AG20443 (cell line): Measurements from ENCODE around the gene RWDD3.

ENCODE experiments used
- DNase-seq: peaks from one replicate; pipeline ENCODE4 v3.0.0; 2012; ENCODE audit warnings: low spot score, mixed read lengths

RWDD3 gene

DNA sequence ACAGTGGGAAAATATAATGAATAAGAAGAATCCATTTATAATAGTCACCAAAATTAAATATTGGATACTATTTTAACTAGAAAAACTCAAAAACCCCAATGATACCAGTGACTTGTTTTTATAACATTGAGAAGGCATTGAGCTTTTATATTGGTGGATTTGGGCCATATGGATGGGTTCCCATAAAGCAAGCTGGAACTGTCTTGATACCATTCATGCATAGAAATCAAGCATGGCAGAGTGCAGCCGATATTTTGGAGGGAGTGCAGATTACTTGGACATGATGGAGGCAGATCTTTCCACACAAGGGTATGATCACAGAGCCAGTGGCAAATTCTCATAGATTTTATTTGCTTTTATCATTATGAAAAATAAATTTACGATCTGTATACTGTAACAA is 3.8 kb upstream of the RWDD3 start:
- DNase-seq, result no peak

DNA sequence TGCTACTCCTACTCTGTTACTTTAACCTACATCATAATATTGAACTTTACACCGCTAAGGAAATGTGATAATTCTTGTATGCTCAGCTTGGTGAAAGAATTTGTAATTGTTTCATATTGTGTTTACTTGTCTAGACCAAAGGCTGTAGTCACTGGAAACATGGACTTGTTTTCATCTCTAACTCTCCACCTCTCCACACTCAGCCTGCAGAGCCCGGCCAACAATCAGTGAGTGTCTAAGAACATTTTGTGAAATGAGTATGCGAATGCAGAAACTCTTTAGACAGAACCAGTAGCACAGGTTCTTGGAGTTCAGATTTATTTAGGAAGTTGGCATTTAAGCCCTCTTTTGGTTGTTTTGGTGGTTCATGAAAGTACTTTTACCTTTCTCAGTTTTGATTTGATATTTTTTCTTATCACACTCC is 3.2 kb upstream of the RWDD3 start:
- no peak for DNase-seq

DNA sequence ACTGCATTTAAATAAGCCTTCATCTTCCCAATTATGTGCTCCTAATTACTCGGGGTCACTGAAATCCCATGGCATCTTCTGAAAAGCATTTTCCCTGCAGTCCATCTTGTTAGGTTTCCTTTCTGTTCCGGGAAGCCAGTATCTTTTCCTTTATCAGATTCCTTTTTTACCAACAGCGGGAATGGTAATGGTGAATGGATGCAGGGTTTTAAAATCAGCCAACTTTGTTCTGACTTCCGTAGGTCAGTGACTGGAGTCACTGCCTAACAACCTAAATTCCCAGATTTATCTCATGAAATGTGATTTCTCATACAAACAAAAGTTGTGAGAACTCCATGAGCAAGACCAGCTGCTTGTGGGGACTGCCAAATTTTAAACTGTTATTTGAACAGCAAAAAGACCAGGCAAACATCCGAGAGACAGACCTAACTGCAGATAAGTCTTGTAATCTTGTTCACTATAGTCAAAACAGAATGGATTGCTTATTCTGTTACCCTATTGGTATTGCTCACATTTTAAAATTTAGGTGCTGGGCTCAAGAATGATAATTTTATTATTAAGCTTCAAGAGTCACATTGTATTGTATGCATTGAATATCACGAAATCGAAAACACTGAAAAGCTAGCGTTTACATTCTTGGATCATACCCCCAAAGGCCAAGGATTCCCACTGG is 1.2 kb upstream of the RWDD3 start:
- peak; percentile 8 for DNase-seq

DNA sequence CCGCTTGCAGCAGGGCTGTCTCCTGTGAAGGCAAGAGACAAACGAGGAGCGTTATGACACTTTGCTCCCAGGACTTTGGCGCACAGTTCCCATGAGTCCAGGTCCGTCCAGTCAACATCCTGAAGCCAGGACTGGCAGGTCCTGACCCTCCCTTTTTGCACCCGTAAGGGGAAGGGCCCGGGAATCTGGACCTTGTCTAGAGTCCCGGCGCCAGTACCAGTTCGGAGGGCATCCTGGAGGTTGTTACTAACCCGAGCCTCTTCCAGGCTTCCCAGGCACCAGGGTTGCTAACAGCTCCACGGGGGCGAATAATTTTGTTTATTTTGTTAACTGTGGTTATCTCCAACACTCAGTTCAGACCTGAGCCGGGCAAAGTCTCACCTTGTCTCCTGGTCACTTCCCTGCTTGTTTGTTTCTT is 682 bp upstream of the RWDD3 start:
- peak; percentile 26 for DNase-seq

DNA sequence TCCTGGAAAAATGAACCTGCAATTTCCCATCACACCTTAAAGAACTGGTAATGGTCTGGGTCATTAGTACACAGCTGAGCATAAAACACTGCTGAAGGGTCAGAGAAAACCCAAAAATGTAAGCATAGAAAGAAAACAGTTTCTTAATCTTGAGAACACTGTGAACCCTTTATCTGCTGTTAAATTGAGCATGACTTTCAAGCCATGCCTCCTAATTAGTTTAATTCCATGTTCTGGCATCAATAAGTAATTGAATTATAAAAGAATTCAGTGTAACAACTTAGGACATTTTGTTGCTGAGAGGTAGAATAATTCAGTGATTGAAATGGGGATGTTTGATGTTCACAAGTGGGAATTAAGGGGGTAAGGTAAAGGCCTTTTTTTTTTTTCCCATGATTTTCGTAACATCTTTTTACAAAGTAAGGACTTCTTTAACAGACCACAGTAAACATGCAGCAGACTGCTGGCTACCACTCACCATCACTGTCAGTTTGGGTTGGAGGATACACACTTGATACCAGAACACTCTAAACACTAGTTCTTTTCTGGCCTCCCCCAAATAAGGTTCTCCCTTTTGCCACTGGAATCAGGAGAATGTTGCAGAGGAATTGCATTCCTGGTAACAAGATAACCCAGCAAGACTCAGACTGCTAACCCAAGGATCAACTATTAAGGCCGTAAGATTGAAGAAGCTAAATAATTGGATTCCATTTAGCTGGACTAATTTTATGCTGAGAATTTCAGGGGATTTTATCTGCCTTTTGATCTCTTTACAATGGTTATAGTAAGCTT is 3.0 kb downstream of the RWDD3 start:
- peak; percentile 10 for DNase-seq

DNA sequence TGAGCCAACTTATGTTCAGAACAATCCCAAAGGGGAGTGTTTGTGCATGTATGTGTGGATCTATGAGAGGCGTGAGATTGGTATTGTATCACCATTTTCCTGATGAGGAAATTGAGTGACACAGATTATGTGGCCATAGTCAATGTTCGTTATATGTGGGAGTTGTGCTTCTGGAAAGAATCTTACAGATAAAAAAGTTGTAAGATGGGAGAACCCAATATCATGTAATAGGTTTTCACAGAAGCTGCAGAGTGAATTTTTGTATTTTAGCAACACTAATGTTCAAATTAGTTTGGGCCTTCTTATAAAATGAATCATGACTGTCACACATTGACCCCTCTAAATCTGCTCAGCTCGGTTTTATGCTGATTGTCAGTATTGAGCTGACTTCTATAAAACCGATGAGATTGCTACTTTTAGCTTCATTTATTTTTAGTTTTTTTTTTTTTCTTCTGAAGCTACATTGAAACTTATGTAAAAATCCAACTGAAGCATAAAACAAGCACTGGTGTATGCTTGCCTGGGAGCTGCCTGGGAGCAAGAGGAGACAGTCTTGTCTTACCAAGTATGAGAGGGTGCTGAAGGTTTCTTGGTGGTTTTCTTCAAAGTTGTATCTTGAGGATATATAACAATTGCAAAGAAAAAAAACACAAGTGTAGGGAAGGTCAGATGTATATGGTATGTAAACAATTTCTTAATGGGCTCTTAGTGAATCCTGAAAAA is 4.1 kb downstream of the RWDD3 start:
- DNase-seq, result no peak

DNA sequence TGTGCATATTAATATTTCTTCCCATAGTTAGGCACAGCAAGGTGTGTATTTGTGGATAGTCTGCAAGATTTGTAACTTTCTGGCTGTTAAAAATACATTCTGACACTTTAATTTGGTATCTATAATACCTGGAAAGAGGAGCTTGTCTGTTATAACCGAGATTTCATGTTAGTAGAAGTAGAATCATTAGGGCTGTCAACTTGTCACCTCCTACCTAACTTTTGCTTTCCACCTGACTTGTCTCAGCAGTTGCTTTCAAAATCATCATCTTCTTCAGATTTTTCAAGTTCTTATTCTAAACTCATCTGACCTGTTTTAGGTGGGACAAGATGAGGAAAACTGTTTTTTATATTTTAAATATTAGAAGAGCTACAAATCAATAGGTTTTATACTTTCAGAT is 11.0 kb downstream of the RWDD3 start:
- DNase-seq, result no peak

DNA sequence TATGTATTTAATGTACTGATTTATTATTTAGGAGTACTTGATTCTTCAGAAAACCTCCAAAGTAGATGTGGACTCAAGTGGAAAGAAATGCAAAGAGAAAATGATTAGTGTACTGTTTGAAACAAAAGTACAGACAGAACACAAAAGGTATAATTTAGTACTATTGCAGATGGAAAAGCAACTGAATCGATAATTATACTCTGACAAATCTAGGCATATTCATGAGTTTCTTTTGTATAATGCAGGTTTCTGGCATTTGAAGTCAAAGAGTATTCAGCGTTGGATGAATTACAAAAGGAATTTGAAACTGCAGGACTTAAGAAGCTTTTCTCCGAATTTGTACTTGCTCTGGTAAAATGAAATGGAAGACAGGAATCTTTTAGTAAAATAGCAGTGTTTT is 12.5 kb downstream of the RWDD3 start:
- DNase-seq, result no peak

DNA sequence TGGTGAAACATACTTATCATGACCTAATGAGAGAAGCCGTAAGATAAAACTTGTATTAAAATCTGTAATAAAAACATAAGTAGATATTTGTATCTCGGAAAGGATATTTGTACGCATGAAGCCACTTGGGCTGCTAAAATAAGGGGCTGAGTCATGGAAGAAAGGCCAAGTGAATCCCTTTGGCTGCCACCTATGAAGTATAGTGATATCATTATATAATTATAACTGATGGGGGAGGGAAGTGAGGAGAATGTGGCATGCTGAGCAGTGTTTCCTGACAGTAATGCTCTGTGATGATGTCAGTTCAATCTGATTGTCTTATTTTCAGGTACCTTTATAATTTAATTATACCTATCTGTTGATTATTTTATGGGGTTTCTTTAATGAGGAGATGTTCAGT is 13.6 kb downstream of the RWDD3 start:
- DNase-seq, result no peak

DNA sequence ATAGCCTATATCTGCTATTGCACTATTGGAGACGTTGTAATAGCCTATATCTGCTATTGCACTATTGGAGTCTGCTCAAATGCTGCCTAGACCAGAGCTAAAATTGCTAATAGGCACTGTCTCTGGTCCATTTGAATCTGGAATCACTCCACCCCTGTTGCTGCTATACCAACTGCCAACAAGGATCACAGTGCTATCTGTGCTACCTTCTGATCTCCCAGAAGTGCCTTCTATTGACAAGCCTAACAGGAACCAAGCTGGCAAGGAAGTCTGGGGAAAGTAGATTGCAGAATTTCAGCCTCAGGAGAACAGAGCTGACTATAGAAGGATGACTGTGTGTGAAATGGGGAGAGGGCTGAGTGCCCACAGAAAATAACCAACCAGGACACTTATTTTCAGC is 15.9 kb downstream of the RWDD3 start:
- no peak for DNase-seq

DNA sequence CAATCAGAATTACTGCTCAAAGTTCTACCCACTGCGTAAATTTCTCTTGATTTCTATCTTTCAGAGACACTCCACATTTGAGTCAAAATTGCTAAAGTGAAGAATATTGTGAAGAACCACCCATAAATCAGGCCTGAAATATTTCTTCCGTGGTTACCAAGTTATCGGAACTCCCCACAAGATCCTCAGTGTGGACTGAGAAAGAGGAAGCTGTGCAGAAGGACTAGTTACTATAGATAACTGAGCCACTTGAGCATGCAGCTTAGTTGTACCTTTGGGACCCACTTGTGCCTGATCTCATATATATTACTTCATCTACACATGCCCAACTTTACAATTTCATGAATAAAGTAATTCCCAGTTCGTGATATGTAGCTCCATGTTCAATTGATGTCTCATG is 18.4 kb downstream of the RWDD3 start:
- no peak for DNase-seq

DNA sequence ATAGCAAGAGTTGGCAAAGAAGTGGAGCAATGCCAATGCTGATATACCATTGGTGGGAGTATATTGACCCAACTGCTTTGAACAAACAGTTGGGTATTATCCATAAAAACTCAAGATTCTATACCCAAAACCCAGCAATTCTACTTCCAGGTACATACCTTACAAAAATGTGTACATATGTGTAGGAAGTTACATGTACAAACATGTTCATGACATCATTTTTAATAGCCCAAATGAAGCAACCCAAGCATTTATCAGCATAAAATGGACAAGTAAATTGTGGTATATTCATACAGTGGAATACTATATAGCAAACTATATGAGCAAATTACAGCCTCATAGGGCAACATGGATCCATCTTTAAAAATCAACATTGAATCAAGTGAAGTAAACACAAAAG is 20.9 kb downstream of the RWDD3 start:
- DNase-seq, result no peak

DNA sequence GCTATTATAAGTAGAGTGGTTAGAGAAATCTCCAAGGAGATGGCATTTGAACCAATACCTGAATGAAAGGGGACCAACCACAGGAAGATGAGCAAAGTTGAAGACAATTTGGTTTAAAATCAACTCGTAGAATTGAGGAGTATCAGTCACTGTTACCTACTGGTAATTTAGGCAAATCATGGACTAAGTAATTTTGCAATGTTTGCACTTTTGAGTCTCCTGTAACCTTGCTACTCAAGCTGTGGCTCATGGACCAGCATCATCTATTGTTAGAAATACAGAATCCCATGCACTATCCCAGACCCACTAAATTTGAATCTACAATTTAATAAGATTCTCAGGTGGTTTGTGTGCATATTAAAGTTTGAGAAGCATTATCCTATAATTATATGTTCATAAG is 21.8 kb downstream of the RWDD3 start:
- no peak for DNase-seq

DNA sequence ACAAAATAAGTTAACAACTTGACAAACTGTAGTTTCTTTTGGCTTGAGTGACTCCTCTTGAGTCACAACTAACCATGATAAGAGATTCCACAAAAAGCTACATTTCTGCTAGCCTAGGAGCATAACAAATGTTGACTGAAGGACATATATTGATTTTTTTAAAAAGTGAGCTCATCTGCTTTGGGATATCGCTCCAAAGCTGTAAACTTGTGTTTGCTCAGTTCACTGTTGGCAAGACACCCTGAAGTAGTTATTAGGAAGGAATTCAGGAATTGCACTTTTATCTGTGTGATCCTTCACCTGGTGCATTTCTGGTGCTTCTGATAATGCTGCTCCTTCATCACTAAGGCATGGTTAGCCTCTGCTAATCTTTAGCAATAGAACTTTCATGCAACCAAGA is 23.7 kb downstream of the RWDD3 start:
- no peak for DNase-seq

DNA sequence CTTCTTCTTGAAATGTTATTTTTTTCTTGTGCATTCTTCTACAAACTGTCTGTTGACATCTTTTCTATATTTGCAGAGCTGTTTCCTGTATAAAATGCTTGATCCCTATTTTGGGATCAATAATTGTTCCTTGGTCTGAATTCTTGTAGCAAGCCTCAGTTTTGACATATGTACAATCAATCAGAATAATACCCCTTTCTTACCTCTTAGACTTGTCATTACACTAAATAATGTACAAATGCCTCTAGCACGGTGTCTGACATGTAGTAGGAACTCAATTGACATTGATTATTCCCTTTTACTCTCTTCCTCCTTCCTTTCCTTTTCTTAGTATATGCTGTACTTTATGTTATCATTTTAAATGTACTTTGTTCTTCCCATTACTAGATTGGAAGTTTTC is 25.2 kb downstream of the RWDD3 start:
- no peak for DNase-seq

DNA sequence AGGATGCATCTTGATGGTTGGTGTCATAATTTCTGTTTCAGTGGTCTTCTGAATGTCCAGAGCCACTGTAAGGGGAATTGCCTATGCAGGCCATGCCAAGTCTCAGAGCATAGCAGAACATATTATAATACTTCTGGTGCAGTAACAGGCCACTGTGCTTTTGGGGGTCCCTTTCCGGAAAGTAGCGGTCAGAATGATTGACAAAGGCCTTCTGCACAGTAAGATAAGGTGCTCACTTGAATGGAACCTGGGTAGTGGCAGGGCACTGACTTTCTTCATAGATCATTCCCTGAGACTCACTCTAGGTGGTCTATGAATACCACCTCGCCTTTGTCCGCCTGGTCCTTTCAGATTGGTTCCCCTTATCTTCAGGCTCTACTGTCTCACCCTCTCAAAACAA is 28.9 kb downstream of the RWDD3 start:
- DNase-seq, result no peak

DNA sequence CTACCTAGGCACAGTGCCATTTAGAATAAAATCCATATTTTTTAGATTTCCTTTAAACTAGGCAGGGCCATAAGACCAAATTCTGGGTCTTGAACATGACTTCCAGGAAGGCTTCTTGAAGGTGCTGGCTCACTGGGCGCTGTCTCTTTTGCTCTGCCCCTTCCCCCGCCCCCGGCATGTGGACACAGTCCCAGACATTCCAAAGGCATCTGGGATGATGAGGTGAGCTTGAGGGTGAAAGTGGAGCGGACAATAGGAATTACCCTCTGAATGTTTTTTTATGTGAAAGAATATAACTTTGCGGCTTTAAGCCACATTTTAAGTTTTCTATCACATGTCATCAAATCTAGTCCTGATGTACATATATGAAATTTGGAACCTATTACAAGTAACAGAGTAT is 29.4 kb downstream of the RWDD3 start:
- peak; percentile 8 for DNase-seq

DNA sequence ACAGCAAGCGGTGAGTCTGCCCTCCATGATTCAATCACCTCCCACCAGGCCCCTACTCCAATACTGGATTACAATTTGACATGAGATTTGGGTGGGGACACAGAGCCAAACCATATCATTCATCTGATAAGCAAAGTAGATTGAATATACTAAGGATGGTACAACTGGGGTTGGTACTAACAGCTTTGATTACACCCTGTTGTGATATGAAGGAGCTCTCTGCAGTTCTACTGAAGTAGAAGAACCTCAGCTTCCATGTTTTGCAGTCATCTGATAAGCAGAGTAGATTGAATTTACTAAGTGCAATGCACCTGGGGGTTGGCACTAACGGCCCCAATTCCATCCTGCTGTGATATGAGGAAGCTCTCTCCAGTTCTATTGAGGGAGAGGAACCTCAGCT is 31.1 kb downstream of the RWDD3 start:
- DNase-seq, result no peak

DNA sequence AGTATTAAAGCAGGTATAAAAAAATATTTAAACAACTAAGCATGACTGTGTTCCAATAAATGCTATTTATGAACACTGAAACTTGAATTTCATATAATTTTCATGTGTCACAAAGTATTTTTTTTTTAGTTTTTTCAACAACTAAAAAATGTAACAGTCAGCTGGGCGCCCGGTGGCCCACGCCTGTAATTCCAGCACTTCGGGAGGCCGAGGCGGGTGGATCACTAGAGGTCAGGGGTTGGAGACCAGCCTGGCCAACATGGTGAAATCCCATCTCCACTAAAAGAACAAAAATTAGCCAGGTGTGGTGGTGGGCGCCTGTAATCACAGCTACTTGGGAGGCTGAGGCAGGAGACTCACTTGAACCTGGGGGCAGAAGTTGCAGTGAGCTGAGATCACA is 42.4 kb downstream of the RWDD3 start:
- no peak for DNase-seq

DNA sequence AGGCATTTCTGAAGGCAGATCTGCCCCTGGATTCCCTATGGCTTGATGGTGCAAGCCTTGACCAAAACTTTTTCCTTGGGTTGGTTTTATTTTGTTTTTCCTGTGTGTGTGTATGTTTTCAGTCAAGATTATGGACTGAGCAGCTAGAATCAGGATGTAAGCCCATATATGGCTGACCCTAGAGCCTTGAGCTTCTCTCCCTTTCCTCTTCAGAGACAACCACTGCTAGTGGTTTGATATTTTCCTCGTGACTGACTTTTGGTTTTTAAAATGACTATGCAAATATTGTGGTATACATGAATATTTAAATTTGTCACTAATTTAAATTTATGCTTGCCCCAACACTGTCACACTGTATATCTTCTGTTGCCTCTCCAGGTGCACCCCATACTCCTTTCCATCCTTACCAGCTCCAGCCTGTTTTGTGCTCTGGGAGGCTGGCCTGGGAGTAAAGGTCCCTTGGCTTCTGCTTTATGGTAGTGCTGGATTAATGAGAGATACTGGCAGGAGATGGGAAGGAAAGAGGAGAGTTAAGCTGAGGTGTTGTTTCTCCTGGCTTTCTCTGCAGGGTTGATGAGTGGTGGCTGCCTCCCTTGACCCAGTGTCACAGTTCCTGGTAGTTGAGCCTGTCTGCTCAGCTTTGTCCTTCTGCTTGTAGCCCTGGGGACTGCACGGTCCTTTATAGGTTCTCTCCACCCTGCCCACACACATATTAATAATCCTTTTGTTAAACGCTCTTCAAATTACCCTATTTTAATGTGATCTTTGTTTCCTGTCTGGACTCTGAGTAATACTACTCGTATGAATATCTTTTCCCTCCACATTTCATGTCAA is 44.4 kb downstream of the RWDD3 start:
- DNase-seq, result no peak

DNA sequence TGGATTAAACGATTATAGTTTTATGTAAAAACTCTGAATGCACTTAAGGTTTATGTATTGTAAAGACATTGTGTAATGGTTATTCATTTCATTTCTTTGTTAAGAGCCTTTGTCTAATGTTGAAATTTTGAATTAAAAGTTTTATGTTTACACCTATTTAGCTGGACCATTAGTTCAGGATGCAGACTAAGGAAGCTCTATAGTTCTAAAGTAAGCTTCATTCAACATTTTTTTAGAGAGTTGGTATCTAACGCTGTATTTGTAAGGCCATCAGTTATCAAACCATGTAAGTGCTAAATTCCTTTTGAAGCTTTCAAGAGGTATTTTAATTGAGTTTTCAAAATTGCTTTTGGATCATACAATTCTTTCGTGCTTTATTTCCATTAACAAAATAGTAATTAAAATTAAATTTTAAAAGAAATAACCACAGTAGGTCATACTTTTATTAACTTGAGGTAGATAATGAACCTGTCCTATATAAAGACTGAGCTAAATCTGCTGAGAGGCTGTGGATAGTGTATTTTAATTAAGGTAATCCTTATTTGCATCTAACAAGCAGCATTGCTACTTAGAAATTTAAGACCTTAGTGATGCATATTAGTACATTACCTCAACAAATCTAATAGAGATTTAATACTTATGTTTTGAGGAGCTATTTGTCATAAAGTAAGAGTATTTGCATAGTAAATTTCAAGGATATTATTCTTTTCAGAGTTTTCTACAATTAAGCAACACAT is 47.9 kb downstream of the RWDD3 start:
- DNase-seq, result no peak

DNA sequence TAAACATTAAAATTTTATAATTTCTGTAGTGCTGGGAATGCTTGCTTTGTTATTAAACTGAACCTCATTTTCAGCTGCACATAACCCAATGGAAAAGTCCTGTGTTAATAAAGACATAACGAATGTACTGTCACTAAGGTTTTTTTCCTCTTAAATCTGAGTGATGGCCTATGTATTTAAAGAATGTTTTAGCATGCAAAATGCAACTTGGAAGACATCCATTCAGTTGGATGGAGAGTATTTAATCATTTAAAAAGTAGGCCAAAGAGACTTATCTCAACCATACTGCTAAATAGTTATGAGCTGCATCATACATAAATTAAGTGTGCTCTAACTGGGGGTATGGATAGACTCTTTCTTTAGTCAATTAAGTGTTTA is 48.5 kb downstream of the RWDD3 start:
- no peak for DNase-seq
